Measurements from ENCODE around the gene RBM45.

- TF ChIP-seq CTCF (IDR thresholded peaks at IDR 0.05), result no peak
- TF ChIP-seq POLR2A (IDR thresholded peaks at IDR 0.05), result no peak
Measured at GRCh38 chr2:178068823-178069454, 43.3 kb upstream of the RBM45 start.

Measured in adrenal gland (tissue), 5 donors.